ENCODE measurements around the gene OTOP2. TPM values are rescaled to one million over a fixed set of nuclear protein-coding genes. Genes with fewer than 3 reads are reported as not detected.

The OTOP2 gene
- total and polyA plus RNA-seq, 9 of the 15 experiments (the other 6 are each of a cell fraction or from before 2014, with no cell fraction given), result 0.04 to 0.36 (median 0.14) TPM; not detected in 1

DNA sequence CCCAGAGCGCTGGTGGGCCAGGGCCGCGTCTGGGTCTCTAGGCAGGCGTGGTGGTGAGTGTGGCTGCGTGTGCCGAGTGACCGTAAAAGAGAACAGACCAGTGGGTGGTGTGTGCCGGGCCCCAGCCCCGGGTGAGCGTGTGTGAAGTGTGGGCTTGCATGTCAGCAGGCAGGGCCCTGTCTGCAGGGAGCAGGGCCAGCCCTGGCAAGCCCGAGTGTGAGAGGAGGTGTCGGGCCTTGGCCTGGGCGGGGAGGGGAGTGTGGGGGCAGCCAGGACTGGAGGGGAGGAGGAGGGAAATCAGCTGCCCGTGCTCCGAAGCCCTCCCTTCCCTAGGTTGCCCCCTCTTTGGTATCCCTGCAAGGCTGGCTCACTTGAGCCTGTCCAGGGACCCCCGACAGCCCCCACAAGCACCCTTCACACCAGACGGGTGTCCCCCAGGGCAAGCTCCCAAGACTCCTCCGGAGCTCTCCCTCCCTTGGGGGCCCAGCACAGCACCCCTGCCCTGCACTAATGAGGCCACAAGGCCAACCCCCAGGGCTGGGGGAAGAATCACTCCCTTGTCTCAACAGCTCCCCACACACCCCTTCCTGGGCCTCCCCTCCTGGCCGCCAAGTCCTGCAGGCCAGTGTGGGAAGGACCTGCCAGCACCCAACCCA, 2.9 kb upstream of the OTOP2 start:
- Histone ChIP-seq H3K36me3 (ENCODE audit: control insufficient read depth, insufficient read depth, low read length) (no peaks in the 10 kb centered on the region), H3K4me1 (replicated peaks in 1 of 2; ENCODE audit: control insufficient read depth in 2 of 2, insufficient read depth in 2 of 2, low read length in 2 of 2) (peaks cover 18 to 66% of the 10 kb centered on the region in 2 experiments), H3K27ac (ENCODE audit: extremely low read depth, low read depth, low read length) (no peak overlapping the region), H3K9me1 (ENCODE audit: control insufficient read depth, insufficient read depth, low read length) (no peaks in the 10 kb centered on the region), H3K4me3 (no peak overlapping the region), H3K9ac (ENCODE audit: insufficient read depth in 1 of 2, low read depth in 2 of 2, low read length in 2 of 2) (peak overlapping the region in 1 of 2 experiments; percentile 59; a peak in 2 of 4 replicates), H2AFZ (ENCODE audit: low read depth, low read length) (no peak overlapping the region), H3K9me3 (replicated peaks; ENCODE audit: control insufficient read depth, insufficient read depth, low read depth, low read length) (no peaks in the 10 kb centered on the region), H4K20me1 (replicated peaks; ENCODE audit: control insufficient read depth, insufficient read depth, low read length) (no peaks in the 10 kb centered on the region), H3K79me2 (ENCODE audit: control insufficient read depth, insufficient read depth, low read length) (no peaks in the 10 kb centered on the region), H3K4me2 (ENCODE audit: insufficient read depth, low read length) (no peak overlapping the region), H3K27me3 (ENCODE audit: control insufficient read depth in 2 of 2, insufficient read depth in 2 of 2, low read length in 2 of 2) (peaks cover 9 to 25% of the 10 kb centered on the region in 2 experiments; a peak in 4 of 5 replicates)
- WGBS (ENCODE audit: insufficient coverage, low coverage, missing lambda C conversion rate), result 55% methylated on average over 12 of the region's 19 CpGs
- DNase-seq (ENCODE audit: extremely low read depth in 1 of 4, low spot score in 3 of 4) (no peak), FAIRE-seq (no peak), ATAC-seq (no peak)
- ChIA-PET CTCF (ENCODE audit: low intra/inter-chr PET ratio) (interaction anchor here (5.8 kb wide), 1 partner anchor 38 kb away, joined by 86 read pairs; no protein-coding TSS in a partner anchor), POLR2A (interaction anchor here (0.5 to 1.5 kb wide), 4 partner anchors 30 to 71 kb away, joined by 3 to 5 read pairs (median 4); partner anchors contain the start of gene FDXR)
- no TSS peak for BruUV-seq (replicated peaks)
- in situ Hi-C loops (cut with MboI), result loop anchor here (5.0 kb wide), 1 partner anchor 36 kb away; no protein-coding TSS in a partner anchor
- intact Hi-C loops (cut with micrococcal nuclease), result loop anchor here (10.0 kb wide), 1 partner anchor 84 kb away; no protein-coding TSS in a partner anchor
- TF ChIP-seq MYBL2 (IDR thresholded peaks at IDR 0.05; ENCODE audit: low read depth), result no peak
- TF ChIP-seq MYBL2 (CRISPR knock-in tag; IDR thresholded peaks at IDR 0.05; ENCODE audit: borderline replicate concordance), result no peak
- TF ChIP-seq TFAP4 (CRISPR knock-in tag; IDR thresholded peaks at IDR 0.05; ENCODE audit: borderline replicate concordance), result no peak
- no peak for TF ChIP-seq RCOR1 (IDR thresholded peaks at IDR 0.05; ENCODE audit: borderline replicate concordance in 1 of 2, low read depth in 2 of 2, low read length in 2 of 2)
- TF ChIP-seq ZBTB33 (CRISPR knock-in tag; IDR thresholded peaks at IDR 0.05), result 0 out of 2 replicates have a peak, but pooled peaks have one; percentile 34
- TF ChIP-seq ZNF655 (CRISPR knock-in tag; IDR thresholded peaks at IDR 0.05), result no peak
- TF ChIP-seq ZNF584 (CRISPR knock-in tag; IDR thresholded peaks at IDR 0.05; ENCODE audit: low read depth), result no peak
- TF ChIP-seq COPS2 (conservative IDR thresholded peaks at IDR 0.05), result no peak
- TF ChIP-seq, protein P1, sequence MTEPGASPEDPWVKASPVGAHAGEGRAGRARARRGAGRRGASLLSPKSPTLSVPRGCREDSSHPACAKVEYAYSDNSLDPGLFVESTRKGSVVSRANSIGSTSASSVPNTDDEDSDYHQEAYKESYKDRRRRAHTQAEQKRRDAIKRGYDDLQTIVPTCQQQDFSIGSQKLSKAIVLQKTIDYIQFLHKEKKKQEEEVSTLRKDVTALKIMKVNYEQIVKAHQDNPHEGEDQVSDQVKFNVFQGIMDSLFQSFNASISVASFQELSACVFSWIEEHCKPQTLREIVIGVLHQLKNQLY (CRISPR knock-in tag; conservative IDR thresholded peaks at IDR 0.05), result no peak
